SK-N-SH treated with all-trans-retinoic acid at 6 μM for 48 hours (cell line): ENCODE measurements around the gene TDRD12.
"Not testable (repeated sequence)": the region's sequence is repeated elsewhere in the genome, so short reads cannot be mapped to it uniquely, and the experiment has no call there.

Experiments used
- BACH2 ChIP-seq: fragments of 250-450 bp; sonication (Bioruptor Pico); IDR thresholded peaks from 2 replicates; pipeline ENCODE4 v1.9.0; 2021; ENCODE audit warnings: mild to moderate bottlenecking, borderline replicate concordance
- GLIS3 ChIP-seq: fragments of 250-450 bp; sonication (Bioruptor Pico); IDR thresholded peaks from 2 replicates; pipeline ENCODE4 v1.5.0; 2020; ENCODE audit warnings: mild to moderate bottlenecking, moderate library complexity
- ISL1 ChIP-seq: fragments of 250-450 bp; sonication (Bioruptor Pico); IDR thresholded peaks from 2 replicates; pipeline ENCODE4 v2.1.2; 2022; ENCODE audit warnings: mild to moderate bottlenecking, moderate library complexity
- RARB ChIP-seq: fragments of 250-450 bp; sonication (Bioruptor Pico); IDR thresholded peaks from 2 replicates; pipeline ENCODE4 v1.8.0; 2021; ENCODE audit warnings: mild to moderate bottlenecking, moderate library complexity
- SNAI2 ChIP-seq: fragments of 250-450 bp; sonication (Bioruptor Pico); IDR thresholded peaks from 2 replicates; pipeline ENCODE4 v1.5.0; 2020; ENCODE audit warnings: mild to moderate bottlenecking, moderate library complexity
- TCF4 ChIP-seq: fragments of 250-450 bp; sonication (Bioruptor Pico); IDR thresholded peaks from 2 replicates; pipeline ENCODE4 v1.8.0; 2021; ENCODE audit warnings: mild to moderate bottlenecking, moderate library complexity, borderline replicate concordance
- ZFP3 ChIP-seq: fragments of 250-450 bp; sonication (Bioruptor Pico); IDR thresholded peaks from 2 replicates; pipeline ENCODE4 v1.5.0; 2020; ENCODE audit warnings: mild to moderate bottlenecking, moderate library complexity
- ZNF8 ChIP-seq: fragments of 450-650 bp; formaldehyde crosslinking; IDR thresholded peaks from 2 replicates; pipeline ENCODE4 v1.5.0; 2020; ENCODE audit warnings: mild to moderate bottlenecking, moderate library complexity
- TF ChIP-seq, protein P1 (sequence below): fragments of 250-450 bp; sonication (Bioruptor Pico); IDR thresholded peaks from 2 replicates; pipeline ENCODE4 v1.5.0; 2020; ENCODE audit warnings: mild to moderate bottlenecking, moderate library complexity
- TF ChIP-seq, protein P2 (sequence below): fragments of 250-450 bp; sonication (Bioruptor Pico); IDR thresholded peaks from 2 replicates; pipeline ENCODE4 v1.5.1; 2020; ENCODE audit warnings: low read depth, mild to moderate bottlenecking, moderate library complexity
- TF ChIP-seq, protein P3 (sequence below): fragments of 250-450 bp; sonication (Bioruptor Pico); IDR thresholded peaks from 2 replicates; pipeline ENCODE4 v1.8.0; 2021; ENCODE audit warnings: low read depth, mild to moderate bottlenecking, moderate library complexity, borderline replicate concordance

DNA sequence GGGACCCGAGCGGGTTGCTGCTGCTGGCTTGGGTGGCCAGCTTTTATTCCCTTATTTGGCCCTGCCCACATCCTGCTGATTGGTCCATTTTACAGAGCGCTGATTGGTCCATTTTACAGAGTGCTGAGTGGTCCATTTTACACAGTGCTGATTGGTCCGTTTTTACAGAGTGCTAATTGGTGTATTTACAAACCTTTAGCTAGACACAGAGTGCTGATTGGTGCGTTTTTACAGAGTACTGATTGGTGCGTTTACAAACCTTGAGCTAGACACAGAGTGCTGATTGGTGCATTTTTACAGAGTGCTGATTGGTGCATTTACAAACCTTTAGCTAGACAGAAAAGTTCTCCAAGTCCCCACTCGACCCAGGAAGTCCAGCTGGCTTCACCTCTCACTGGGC, 19.4 kb upstream of the TDRD12 start:
- not testable (repeated sequence) for TF ChIP-seq ZNF8 (CRISPR knock-in tag); RARB (CRISPR knock-in tag); ZFP3 (CRISPR knock-in tag); BACH2 (CRISPR knock-in tag); GLIS3 (CRISPR knock-in tag); ISL1 (CRISPR knock-in tag); TCF4 (CRISPR knock-in tag); SNAI2
- TF ChIP-seq, protein P1, sequence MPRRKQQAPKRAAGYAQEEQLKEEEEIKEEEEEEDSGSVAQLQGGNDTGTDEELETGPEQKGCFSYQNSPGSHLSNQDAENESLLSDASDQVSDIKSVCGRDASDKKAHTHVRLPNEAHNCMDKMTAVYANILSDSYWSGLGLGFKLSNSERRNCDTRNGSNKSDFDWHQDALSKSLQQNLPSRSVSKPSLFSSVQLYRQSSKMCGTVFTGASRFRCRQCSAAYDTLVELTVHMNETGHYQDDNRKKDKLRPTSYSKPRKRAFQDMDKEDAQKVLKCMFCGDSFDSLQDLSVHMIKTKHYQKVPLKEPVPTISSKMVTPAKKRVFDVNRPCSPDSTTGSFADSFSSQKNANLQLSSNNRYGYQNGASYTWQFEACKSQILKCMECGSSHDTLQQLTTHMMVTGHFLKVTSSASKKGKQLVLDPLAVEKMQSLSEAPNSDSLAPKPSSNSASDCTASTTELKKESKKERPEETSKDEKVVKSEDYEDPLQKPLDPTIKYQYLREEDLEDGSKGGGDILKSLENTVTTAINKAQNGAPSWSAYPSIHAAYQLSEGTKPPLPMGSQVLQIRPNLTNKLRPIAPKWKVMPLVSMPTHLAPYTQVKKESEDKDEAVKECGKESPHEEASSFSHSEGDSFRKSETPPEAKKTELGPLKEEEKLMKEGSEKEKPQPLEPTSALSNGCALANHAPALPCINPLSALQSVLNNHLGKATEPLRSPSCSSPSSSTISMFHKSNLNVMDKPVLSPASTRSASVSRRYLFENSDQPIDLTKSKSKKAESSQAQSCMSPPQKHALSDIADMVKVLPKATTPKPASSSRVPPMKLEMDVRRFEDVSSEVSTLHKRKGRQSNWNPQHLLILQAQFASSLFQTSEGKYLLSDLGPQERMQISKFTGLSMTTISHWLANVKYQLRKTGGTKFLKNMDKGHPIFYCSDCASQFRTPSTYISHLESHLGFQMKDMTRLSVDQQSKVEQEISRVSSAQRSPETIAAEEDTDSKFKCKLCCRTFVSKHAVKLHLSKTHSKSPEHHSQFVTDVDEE (CRISPR knock-in tag) = not testable (repeated sequence)
- TF ChIP-seq, protein P2, sequence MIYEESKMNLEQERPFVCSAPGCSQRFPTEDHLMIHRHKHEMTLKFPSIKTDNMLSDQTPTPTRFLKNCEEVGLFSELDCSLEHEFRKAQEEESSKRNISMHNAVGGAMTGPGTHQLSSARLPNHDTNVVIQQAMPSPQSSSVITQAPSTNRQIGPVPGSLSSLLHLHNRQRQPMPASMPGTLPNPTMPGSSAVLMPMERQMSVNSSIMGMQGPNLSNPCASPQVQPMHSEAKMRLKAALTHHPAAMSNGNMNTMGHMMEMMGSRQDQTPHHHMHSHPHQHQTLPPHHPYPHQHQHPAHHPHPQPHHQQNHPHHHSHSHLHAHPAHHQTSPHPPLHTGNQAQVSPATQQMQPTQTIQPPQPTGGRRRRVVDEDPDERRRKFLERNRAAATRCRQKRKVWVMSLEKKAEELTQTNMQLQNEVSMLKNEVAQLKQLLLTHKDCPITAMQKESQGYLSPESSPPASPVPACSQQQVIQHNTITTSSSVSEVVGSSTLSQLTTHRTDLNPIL (CRISPR knock-in tag) = not testable (repeated sequence)
- TF ChIP-seq, protein P3, sequence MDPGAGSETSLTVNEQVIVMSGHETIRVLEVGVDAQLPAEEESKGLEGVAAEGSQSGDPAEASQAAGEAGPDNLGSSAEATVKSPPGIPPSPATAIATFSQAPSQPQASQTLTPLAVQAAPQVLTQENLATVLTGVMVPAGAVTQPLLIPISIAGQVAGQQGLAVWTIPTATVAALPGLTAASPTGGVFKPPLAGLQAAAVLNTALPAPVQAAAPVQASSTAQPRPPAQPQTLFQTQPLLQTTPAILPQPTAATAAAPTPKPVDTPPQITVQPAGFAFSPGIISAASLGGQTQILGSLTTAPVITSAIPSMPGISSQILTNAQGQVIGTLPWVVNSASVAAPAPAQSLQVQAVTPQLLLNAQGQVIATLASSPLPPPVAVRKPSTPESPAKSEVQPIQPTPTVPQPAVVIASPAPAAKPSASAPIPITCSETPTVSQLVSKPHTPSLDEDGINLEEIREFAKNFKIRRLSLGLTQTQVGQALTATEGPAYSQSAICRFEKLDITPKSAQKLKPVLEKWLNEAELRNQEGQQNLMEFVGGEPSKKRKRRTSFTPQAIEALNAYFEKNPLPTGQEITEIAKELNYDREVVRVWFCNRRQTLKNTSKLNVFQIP = not testable (repeated sequence)
